ENCODE measurements around the gene PRR20G. TPM values are rescaled to one million over a fixed set of nuclear protein-coding genes. Genes with fewer than 3 reads are reported as not detected.

PRR20G gene
- total and polyA plus RNA-seq, 11 donors: not detected

DNA sequence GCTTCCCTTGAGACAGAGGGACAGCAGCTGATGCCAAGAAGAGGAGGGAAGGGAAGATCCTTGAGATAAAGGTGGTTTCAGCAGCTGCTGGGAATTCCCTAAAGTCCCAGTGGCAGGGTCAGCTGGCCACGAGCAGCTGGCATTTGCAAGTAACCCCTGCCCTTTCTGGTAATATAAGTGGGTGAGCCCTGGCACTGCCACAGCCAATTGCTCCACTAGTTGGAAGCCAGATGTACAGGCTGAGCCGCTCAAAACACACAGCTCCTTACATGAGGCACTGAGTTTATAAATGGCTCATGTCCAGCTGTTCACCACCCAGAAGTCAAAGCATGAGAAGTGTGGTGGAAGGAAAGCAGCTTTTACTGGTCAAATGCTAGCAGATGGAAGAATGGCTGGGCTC, 35.4 kb downstream of the PRR20G start:
- H3K36me3 ChIP-seq: no peaks in the 10 kb centered on the region
- H3K27ac ChIP-seq: no peak overlapping the region
- no peak overlapping the region for H3K4me3 ChIP-seq
- WGBS, 4 donors: 37 to 54% (median 49%) methylated on average over 2 of the region's 2 CpGs
- intact Hi-C loops (cut with DNase I): no loop called here
- no peak for TF ChIP-seq POLR2A (IDR thresholded peaks at IDR 0.05)
- TF ChIP-seq, protein P1, sequence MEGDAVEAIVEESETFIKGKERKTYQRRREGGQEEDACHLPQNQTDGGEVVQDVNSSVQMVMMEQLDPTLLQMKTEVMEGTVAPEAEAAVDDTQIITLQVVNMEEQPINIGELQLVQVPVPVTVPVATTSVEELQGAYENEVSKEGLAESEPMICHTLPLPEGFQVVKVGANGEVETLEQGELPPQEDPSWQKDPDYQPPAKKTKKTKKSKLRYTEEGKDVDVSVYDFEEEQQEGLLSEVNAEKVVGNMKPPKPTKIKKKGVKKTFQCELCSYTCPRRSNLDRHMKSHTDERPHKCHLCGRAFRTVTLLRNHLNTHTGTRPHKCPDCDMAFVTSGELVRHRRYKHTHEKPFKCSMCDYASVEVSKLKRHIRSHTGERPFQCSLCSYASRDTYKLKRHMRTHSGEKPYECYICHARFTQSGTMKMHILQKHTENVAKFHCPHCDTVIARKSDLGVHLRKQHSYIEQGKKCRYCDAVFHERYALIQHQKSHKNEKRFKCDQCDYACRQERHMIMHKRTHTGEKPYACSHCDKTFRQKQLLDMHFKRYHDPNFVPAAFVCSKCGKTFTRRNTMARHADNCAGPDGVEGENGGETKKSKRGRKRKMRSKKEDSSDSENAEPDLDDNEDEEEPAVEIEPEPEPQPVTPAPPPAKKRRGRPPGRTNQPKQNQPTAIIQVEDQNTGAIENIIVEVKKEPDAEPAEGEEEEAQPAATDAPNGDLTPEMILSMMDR (IDR thresholded peaks at IDR 0.05): no peak
- peaks cover 0 to 24% (median under 1%) of the 10 kb centered on the region in 12 donors for H3K9me3 ChIP-seq
- DNase-seq (no peak), ATAC-seq (no peak)
- H3K27me3 ChIP-seq: peaks cover 0 to 9% (median 0%) of the 10 kb centered on the region in 9 donors
- no peaks in the 10 kb centered on the region for H3K4me1 ChIP-seq

DNA sequence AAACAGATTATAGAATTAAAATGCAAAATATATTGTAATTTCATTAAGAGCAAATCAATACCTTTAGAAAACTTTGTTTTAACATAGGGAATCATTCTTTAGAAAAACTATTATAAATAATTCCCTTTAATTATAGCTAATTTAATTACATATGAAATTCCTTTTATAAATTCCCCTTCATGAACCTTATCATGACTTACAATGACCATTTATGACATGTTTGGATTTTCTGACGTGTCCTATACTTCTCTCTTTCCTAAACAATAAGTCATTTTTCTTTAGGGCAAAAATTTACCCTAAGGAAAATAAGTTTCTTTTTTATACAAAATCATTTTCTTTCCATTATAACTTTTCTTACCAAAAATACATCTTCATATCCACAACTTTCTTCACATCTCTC, 37.8 kb downstream of the PRR20G start:
- H3K27me3 ChIP-seq: peaks cover 0 to 9% (median 0%) of the 10 kb centered on the region in 9 donors
- H3K36me3 ChIP-seq: no peaks in the 10 kb centered on the region
- H3K4me3 ChIP-seq: no peak overlapping the region
- intact Hi-C loops (cut with DNase I): no loop called here
- peaks cover 0 to 34% (median 5%) of the 10 kb centered on the region in 12 donors for H3K9me3 ChIP-seq
- TF ChIP-seq, protein P1 (IDR thresholded peaks at IDR 0.05): no peak
- TF ChIP-seq POLR2A (IDR thresholded peaks at IDR 0.05): no peak
- no peak overlapping the region for H3K27ac ChIP-seq
- DNase-seq: no peak
- ATAC-seq: no peak
- 15 to 18% (median 17%) methylated on average over 1 of the region's 1 CpG for WGBS, 4 donors
- no peaks in the 10 kb centered on the region for H3K4me1 ChIP-seq

DNA sequence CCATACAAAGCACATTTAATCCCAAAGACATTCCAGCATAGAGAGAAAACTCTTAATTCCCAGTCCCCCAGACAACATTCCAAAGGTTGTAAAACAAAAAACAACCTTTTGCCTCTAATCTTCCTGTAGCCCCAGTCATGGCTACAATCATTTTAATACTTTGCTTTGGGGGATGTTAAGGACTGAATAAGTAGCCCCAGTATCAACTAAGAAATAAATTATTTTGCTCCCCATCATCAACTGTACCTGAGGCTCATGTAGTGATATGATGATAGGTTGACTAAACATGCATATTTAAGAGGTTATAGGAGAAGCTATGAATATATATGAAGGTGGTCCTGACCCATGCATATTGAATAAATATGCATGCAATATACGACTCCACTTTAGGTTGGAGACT, 40.6 kb downstream of the PRR20G start:
- DNase-seq: no peak
- Histone ChIP-seq H3K36me3 (no peaks in the 10 kb centered on the region), H3K4me3 (no peak overlapping the region), H3K9me3 (peaks cover 0 to 42% (median 10%) of the 10 kb centered on the region in 12 donors), H3K27me3 (no peaks in the 10 kb centered on the region), H3K27ac (no peak overlapping the region), H3K4me1 (no peaks in the 10 kb centered on the region)
- no peak for ATAC-seq
- TF ChIP-seq, protein P1 (IDR thresholded peaks at IDR 0.05): no peak
- TF ChIP-seq POLR2A (IDR thresholded peaks at IDR 0.05): no peak
- 63 to 77% (median 69%) methylated on average over 1 of the region's 1 CpG for WGBS, 4 donors
- intact Hi-C loops (cut with DNase I): no loop called here

DNA sequence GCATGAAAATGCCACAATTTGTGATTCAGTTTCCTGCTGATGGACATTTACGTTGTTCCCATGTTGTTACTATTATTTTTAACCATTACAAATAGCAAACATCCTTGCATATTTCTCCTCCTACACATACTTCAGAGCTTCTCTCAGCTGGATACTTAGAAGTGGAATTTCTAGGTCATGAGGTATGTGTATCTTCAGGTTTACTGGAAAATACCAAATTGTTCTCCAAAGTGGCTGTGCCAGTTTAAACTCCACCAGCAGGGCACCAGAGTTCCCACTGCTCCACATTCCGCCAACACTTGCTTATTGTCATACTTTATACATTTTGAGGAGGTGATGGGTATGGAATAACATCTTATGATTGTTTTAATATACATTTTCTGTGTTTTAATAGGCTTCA, 49.2 kb downstream of the PRR20G start:
- ATAC-seq: no peak
- Histone ChIP-seq H3K27ac (no peak overlapping the region), H3K4me1 (no peaks in the 10 kb centered on the region), H3K9me3 (peaks cover 0 to 13% (median 3%) of the 10 kb centered on the region in 12 donors), H3K36me3 (no peaks in the 10 kb centered on the region), H3K27me3 (peaks cover 0 to 31% (median 4%) of the 10 kb centered on the region in 9 donors), H3K4me3 (no peak overlapping the region)
- 59 to 69% (median 65%) methylated on average over 2 of the region's 2 CpGs for WGBS, 4 donors
- intact Hi-C loops (cut with DNase I): no loop called here
- TF ChIP-seq, protein P1 (IDR thresholded peaks at IDR 0.05): no peak
- no peak for TF ChIP-seq POLR2A (IDR thresholded peaks at IDR 0.05)
- no peak for DNase-seq
